Endodermal cell (in vitro differentiated cells): Measurements from ENCODE around the gene VRK2. TPM values are rescaled to one million over a fixed set of nuclear protein-coding genes. Genes with fewer than 3 reads are reported as not detected.
A peak's percentile ranks its signal among the peaks of the same experiment; 100 is the strongest.
"Not testable (repeated sequence)": the region's sequence is repeated elsewhere in the genome, so short reads cannot be mapped to it uniquely, and the experiment has no call there.

Experiments used
- DNase-seq: peaks from one replicate; pipeline ENCODE4 v3.0.0-alpha.2; 2017
- H3K27ac ChIP-seq: 2 replicates; pipeline ENCODE4 v1.5.1; 2013; ENCODE audit warnings: mild to moderate bottlenecking, low read depth, low read length, moderate library complexity
- H3K27me3 ChIP-seq: 2 replicates; pipeline ENCODE4 v1.6.1; 2013; ENCODE audit warnings: mild to moderate bottlenecking, low read length, moderate library complexity; ENCODE audit not compliant: insufficient read depth, control insufficient read depth, poor library complexity, severe bottlenecking
- H3K36me3 ChIP-seq: 2 replicates; pipeline ENCODE4 v1.7.0; 2013; ENCODE audit warnings: mild to moderate bottlenecking, low read length, moderate library complexity; ENCODE audit not compliant: control insufficient read depth, insufficient read depth
- H3K4me1 ChIP-seq: one replicate; pipeline ENCODE4 v1.7.0; 2013; ENCODE audit warnings: low read length; ENCODE audit not compliant: control insufficient read depth, insufficient read depth
- H3K4me3 ChIP-seq: 2 replicates; pipeline ENCODE4 v1.5.1; 2013; ENCODE audit warnings: mild to moderate bottlenecking, low read length, moderate library complexity
- H3K9ac ChIP-seq: 2 replicates; pipeline ENCODE4 v1.6.1; 2013; ENCODE audit warnings: mild to moderate bottlenecking, low read length, moderate library complexity; ENCODE audit not compliant: poor library complexity, severe bottlenecking; ENCODE audit errors: extremely low read depth
- H3K9me3 ChIP-seq: 2 replicates; pipeline ENCODE4 v1.6.1; 2013; ENCODE audit warnings: mild to moderate bottlenecking, low read length, moderate library complexity; ENCODE audit not compliant: control insufficient read depth
- H3K27ac Mint-ChIP-seq: 2 replicates; pipeline ENCODE4 v1.8.0; 2020; ENCODE audit warnings: mixed read lengths
- H3K27me3 Mint-ChIP-seq: 2 replicates; pipeline ENCODE4 v1.8.0; 2021; ENCODE audit warnings: mild to moderate bottlenecking, mixed read lengths; ENCODE audit not compliant: insufficient read depth
- H3K36me3 Mint-ChIP-seq: 2 replicates; pipeline ENCODE4 v1.8.0; 2020; ENCODE audit warnings: low read depth, mixed read lengths
- H3K4me1 Mint-ChIP-seq: 2 replicates; pipeline ENCODE4 v1.8.0; 2020; ENCODE audit warnings: mixed read lengths
- H3K4me3 Mint-ChIP-seq: 2 replicates; pipeline ENCODE4 v1.8.0; 2020; ENCODE audit warnings: mild to moderate bottlenecking, moderate library complexity, mixed read lengths
- H3K9me3 Mint-ChIP-seq: 2 replicates; pipeline ENCODE4 v1.8.0; 2020; ENCODE audit warnings: mild to moderate bottlenecking, mixed read lengths
- WGBS, 2 experiments: methylation state at CpG; one replicate each; pipeline versions ENCODE4 v1.1.5 to v1.1.7; 2013; ENCODE audit warnings: missing lambda C conversion rate in 2 of 2, mixed read lengths in 1 of 2; ENCODE audit not compliant: insufficient coverage in 1 of 2, insufficient read length in 1 of 2; 5-methylcytosine and 5-hydroxymethylcytosine counted together
- total RNA-seq, 2 donors: library from RNA; stranded (reverse); fragmentation: NEBNext Ultra II Directional in 1 of 2; extraction: Animal tissue kit (Norgen Biotek cat#: 25700) in 1 of 2; gene quantifications; 2 replicates in 1 of 2; 3 replicates in 1 of 2; pipeline ENCODE4 v1.2.1, GENCODE V29; 2021
- TF ChIP-seq, protein P1 (sequence below): fragments of 200-600 bp; sonication (generic); conservative IDR thresholded peaks from 2 replicates; pipeline ENCODE4 v1.5.0; 2021; ENCODE audit warnings: antibody characterized with exemption, mild to moderate bottlenecking

The VRK2 gene
- total RNA-seq, 2 donors from 2014 or later: 27.3 to 33.3 TPM

DNA sequence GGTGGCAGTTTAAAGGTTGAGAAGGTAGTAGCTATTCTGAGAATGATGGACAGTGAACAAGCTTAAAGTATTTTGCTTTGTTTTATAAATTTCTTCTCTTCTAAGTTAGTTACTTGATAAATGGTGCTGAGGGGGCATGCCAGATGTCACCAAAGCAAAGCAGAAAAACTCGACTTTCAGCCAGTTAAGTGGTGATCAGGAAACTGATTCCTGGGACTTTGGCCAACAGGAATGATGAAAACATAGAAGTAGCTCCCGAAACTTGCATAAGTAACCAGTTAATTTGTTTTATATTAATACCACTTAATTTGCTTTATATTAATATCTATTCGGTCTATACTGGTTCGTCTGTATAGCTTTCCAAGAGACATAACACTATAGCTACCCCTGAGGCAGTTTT, 111.9 kb downstream of the VRK2 start:
- no peak overlapping the region for H3K4me3 ChIP-seq
- Mint-ChIP-seq H3K9me3 (no peaks in the 10 kb centered on the region), H3K27ac (no peak overlapping the region), H3K27me3 (no peaks in the 10 kb centered on the region), H3K4me3 (no peak overlapping the region), H3K36me3 (peaks cover 47% of the 10 kb centered on the region), H3K4me1 (peaks cover 20% of the 10 kb centered on the region)
- no peaks in the 10 kb centered on the region for H3K4me1 ChIP-seq
- DNase-seq: no peak
- no peaks in the 10 kb centered on the region for H3K27me3 ChIP-seq
- 92% methylated on average over 4 of the region's 4 CpGs; no CpG with 5 or more reads in 1 of the 2 experiments for WGBS, 2 experiments
- peaks cover 71% of the 10 kb centered on the region for H3K36me3 ChIP-seq
- no peaks in the 10 kb centered on the region for H3K9me3 ChIP-seq
- TF ChIP-seq, protein P1, sequence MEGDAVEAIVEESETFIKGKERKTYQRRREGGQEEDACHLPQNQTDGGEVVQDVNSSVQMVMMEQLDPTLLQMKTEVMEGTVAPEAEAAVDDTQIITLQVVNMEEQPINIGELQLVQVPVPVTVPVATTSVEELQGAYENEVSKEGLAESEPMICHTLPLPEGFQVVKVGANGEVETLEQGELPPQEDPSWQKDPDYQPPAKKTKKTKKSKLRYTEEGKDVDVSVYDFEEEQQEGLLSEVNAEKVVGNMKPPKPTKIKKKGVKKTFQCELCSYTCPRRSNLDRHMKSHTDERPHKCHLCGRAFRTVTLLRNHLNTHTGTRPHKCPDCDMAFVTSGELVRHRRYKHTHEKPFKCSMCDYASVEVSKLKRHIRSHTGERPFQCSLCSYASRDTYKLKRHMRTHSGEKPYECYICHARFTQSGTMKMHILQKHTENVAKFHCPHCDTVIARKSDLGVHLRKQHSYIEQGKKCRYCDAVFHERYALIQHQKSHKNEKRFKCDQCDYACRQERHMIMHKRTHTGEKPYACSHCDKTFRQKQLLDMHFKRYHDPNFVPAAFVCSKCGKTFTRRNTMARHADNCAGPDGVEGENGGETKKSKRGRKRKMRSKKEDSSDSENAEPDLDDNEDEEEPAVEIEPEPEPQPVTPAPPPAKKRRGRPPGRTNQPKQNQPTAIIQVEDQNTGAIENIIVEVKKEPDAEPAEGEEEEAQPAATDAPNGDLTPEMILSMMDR: no peak
- no peak overlapping the region for H3K27ac ChIP-seq
- H3K9ac ChIP-seq: no peak overlapping the region

DNA sequence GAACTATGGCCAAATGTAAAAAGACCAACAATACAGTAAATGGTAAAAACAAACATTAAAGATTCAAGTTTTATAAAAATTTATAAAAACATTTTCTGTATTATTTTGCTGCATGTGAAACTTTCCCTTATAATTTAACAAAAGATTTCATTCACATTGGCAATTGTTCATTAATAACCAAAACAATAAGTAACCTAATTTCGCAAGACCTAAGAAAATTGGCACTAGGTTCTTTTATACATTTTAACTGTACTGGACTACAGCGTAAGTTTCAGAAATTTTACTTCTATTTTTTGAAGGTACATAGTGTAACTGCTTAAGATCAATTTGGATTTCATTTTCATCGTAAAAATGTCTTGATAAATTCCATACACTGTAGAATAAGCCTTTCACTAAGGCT, 117.3 kb downstream of the VRK2 start:
- TF ChIP-seq, protein P1: no peak
- Mint-ChIP-seq H3K9me3 (no peaks in the 10 kb centered on the region), H3K4me3 (no peak overlapping the region), H3K36me3 (peaks cover 50% of the 10 kb centered on the region), H3K27me3 (no peaks in the 10 kb centered on the region), H3K27ac (no peak overlapping the region), H3K4me1 (peaks cover 1% of the 10 kb centered on the region)
- no peaks in the 10 kb centered on the region for H3K27me3 ChIP-seq
- H3K9ac ChIP-seq: no peak overlapping the region
- H3K4me1 ChIP-seq: no peaks in the 10 kb centered on the region
- H3K36me3 ChIP-seq: peaks cover 68% of the 10 kb centered on the region
- H3K4me3 ChIP-seq: no peak overlapping the region
- H3K9me3 ChIP-seq: no peaks in the 10 kb centered on the region
- no peak overlapping the region for H3K27ac ChIP-seq
- DNase-seq: no peak
- whole genome bisulfite sequencing, 2 experiments: 98 to 100% methylated on average over 1 to 3 of the region's 3 CpGs

DNA sequence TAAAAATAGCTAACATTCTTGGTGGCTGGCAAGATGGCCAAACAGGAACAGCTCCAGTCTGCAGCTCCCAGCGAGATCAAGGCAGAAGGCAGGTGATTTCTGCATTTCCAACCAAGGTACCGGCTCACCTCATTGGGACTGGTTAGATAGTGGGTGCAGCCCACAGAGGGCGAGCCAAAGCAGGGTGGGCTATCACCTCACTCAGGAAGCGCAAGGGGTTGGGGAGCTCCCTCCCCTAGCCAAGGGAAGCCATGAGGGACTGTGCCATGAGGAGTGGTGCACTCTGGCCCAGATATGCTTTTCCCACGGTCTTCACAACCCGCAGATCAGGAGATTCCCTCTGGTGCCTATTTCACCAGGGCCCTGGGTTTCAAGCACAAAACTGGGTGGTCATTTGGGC, 121.5 kb downstream of the VRK2 start:
- H3K4me1 Mint-ChIP-seq, H3K4me3 Mint-ChIP-seq, H3K4me1 ChIP-seq, H3K27me3 ChIP-seq, H3K27me3 Mint-ChIP-seq, H3K27ac Mint-ChIP-seq, H3K27ac ChIP-seq, H3K9ac ChIP-seq, H3K4me3 ChIP-seq: not testable (repeated sequence)
- peaks cover 50% of the 10 kb centered on the region for H3K36me3 ChIP-seq
- H3K36me3 Mint-ChIP-seq: peaks cover 61% of the 10 kb centered on the region
- peaks cover 22% of the 10 kb centered on the region for H3K9me3 ChIP-seq
- peaks cover 32% of the 10 kb centered on the region for H3K9me3 Mint-ChIP-seq
- DNase-seq: peak; percentile 35
- 96 to 97% methylated on average over 6 of the region's 6 CpGs for WGBS, 2 experiments

GRCh38 chr2:58169845-58170244, 123.2 kb downstream of the VRK2 start:
- not testable (repeated sequence) for H3K9ac ChIP-seq, H3K4me3 ChIP-seq, H3K4me3 Mint-ChIP-seq, DNase-seq, H3K27me3 Mint-ChIP-seq, H3K4me1 Mint-ChIP-seq, H3K27ac ChIP-seq, H3K27ac Mint-ChIP-seq, H3K4me1 ChIP-seq, H3K27me3 ChIP-seq
- H3K36me3 ChIP-seq: peaks cover 33% of the 10 kb centered on the region
- H3K36me3 Mint-ChIP-seq: peaks cover 76% of the 10 kb centered on the region
- peaks cover 46% of the 10 kb centered on the region for H3K9me3 Mint-ChIP-seq
- peaks cover 27% of the 10 kb centered on the region for H3K9me3 ChIP-seq

DNA sequence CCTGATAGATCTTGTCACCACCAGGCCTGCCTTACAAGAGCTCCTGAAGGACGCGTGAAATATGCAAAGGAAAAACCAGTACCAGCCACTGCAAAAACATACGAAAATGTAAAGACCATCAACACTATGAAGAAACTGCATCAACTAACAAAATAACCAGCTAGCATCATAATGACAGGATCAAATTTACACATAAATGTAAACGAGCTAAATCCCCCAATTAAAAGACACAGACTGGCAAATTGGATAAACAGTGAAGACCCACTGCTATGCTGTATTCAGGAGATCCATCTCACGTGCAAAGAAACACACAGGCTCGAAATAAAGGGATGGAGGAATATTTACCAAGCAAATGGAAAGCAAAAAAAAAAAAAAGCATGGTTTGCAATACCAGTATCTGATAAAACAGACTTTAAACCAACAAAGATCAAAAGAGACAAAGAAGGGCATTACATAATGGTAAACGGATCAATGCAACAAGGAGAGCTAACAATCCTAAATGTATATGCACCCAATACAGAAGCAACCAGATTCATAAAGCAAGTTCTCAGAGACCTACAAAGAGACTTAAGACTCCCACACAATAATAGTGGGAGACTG, 123.8 kb downstream of the VRK2 start:
- H3K27ac ChIP-seq, H3K4me3 ChIP-seq, H3K4me3 Mint-ChIP-seq, H3K4me1 Mint-ChIP-seq, H3K27me3 ChIP-seq, H3K4me1 ChIP-seq, H3K27ac Mint-ChIP-seq, H3K9ac ChIP-seq, H3K27me3 Mint-ChIP-seq, DNase-seq: not testable (repeated sequence)
- 92 to 95% methylated on average over 4 to 7 of the region's 7 CpGs for WGBS, 2 experiments
- Histone ChIP-seq H3K9me3 (peaks cover 27% of the 10 kb centered on the region), H3K36me3 (peaks cover 28% of the 10 kb centered on the region)
- Mint-ChIP-seq H3K9me3 (peaks cover 48% of the 10 kb centered on the region), H3K36me3 (peaks cover 78% of the 10 kb centered on the region)

GRCh38 chr2:58171831-58172230, 125.2 kb downstream of the VRK2 start:
- H3K4me1 ChIP-seq, H3K4me1 Mint-ChIP-seq, H3K27ac ChIP-seq, H3K4me3 ChIP-seq, H3K9ac ChIP-seq, H3K4me3 Mint-ChIP-seq, H3K27me3 ChIP-seq, H3K27me3 Mint-ChIP-seq, H3K27ac Mint-ChIP-seq: not testable (repeated sequence)
- Histone ChIP-seq H3K36me3 (peaks cover 24% of the 10 kb centered on the region), H3K9me3 (peaks cover 27% of the 10 kb centered on the region)
- Mint-ChIP-seq H3K9me3 (peaks cover 53% of the 10 kb centered on the region), H3K36me3 (peaks cover 76% of the 10 kb centered on the region)
- DNase-seq: peak; percentile 35
- WGBS, 2 experiments: 93 to 100% methylated on average over 2 to 16 of the region's 16 CpGs
